Esophagus squamous epithelium (tissue), 5 donors: ENCODE results near the gene SPSB3. TPM values are rescaled to one million over a fixed set of nuclear protein-coding genes. Genes with fewer than 3 reads are reported as not detected.

ENCODE experiments used
- DNase-seq: peaks from one replicate; lab custom pipeline; 2025; lab: John Stamatoyannopoulos, UW
- H3K27ac ChIP-seq, 4 donors: fragments of 200-600 bp; sonication (generic); one replicate each; pipeline ENCODE4 v1.5.1; 2016 to 2019; ENCODE audit warnings: mild to moderate bottlenecking in 1 of 4
- H3K27me3 ChIP-seq, 4 donors: fragments of 200-600 bp; sonication (generic); 1 replicate in 3 of 4; 2 replicates in 1 of 4; pipeline versions ENCODE4 v1.5.1 to v1.6.0; 2017 to 2021; ENCODE audit warnings: antibody characterized with exemption in 1 of 4
- H3K36me3 ChIP-seq, 3 donors: fragments of 200-600 bp; sonication (generic); one replicate each; pipeline ENCODE4 v1.5.1; 2016 to 2019
- H3K4me1 ChIP-seq, 3 donors: fragments of 200-600 bp; sonication (generic); one replicate each; pipeline ENCODE4 v1.5.1; 2017 to 2019
- H3K4me3 ChIP-seq, 4 donors: fragments of 200-600 bp; sonication (generic); 1 replicate in 3 of 4; 2 replicates in 1 of 4; pipeline ENCODE4 v1.5.1; 2016 to 2019; ENCODE audit warnings: mild to moderate bottlenecking in 2 of 4, moderate library complexity in 1 of 4
- H3K9me3 ChIP-seq, 3 donors: fragments of 200-600 bp; sonication (generic); one replicate each; pipeline ENCODE4 v1.5.1; 2016 to 2019
- CTCF ChIP-seq, 6 experiments: fragments of 450-650 bp in 4 of 6; fragments of 200-600 bp in 2 of 6; sonication (generic) in 2 of 6; IDR thresholded peaks; one replicate each; pipeline ENCODE4 v1.5.1; 2016 to 2019; ENCODE audit warnings: antibody characterized with exemption in 6 of 6, mild to moderate bottlenecking in 4 of 6, moderate library complexity in 4 of 6
- POLR2A ChIP-seq, 4 donors: fragments of 450-650 bp; IDR thresholded peaks; one replicate each; pipeline ENCODE4 v1.6.1; 2017; ENCODE audit warnings: antibody characterized with exemption in 4 of 4, mild to moderate bottlenecking in 4 of 4, moderate library complexity in 3 of 4
- WGBS, 2 donors: methylation state at CpG; one replicate each; pipeline ENCODE4 v1.1.5; 2018; 5-methylcytosine and 5-hydroxymethylcytosine counted together
- intact Hi-C: fragments of 100-400 bp; cut with DNase I; formaldehyde crosslinking; loops from one replicate; pipeline ENCODE4 v1.15.0; 2022
- total RNA-seq, 4 donors: library from RNA; depleted of rRNA; stranded (reverse); fragments of >200 nt; gene quantifications; one replicate each; pipeline ENCODE4 v1.1.0, GENCODE V29; 2016
- donor health status: DM: yes; HTN: yes; CAD: no.

The SPSB3 gene
- total RNA-seq, 4 donors from 2014 or later: 27.8 to 84.5 (median 45.1) TPM

DNA sequence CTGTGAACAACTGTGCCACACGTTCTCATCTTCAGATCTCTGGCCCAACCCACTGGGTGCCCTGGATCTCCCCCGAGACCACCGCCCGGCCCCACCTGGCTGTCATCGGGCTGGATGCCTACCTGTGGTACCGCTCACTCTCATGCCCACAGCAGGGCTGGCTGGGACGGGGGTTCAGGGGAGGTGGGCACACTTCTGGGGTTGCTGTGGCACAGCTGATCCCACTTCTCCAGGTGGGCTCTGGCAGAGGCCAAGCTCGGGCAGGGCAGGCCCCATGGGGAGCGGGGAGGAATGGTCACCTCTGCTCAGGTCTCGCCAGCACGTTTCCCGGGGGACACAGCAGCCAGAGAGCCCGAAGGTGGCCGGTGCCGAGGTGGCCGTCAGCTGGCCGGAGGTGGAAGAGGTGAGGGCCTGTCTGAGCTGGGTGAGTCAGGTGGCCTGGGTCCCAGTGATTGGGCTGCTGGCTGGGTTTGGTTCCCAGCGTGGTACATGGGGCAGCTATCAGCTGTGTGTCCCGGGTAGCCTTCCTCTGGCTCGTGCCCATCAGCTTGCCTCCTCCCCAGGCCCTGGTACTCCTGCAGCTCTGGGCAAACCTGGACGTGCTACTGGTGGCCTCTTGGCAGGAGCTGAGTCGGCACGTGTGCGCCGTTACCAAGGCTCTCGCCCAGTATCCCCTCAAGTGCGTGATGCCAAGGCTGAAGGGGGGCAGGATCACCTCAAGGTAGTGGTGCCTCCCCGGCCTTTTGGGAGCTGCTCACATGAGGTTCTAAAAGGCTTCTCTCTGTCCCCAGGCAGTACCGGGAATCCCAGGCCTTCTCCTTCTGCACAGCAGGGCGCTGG, 7.1 kb downstream of the SPSB3 start:
- Histone ChIP-seq H3K4me3 (peak overlapping the region in 1 of 4 donors; percentile 98), H3K36me3 (peaks cover 6 to 57% (median 28%) of the 10 kb centered on the region in 3 donors), H3K9me3 (no peaks in the 10 kb centered on the region), H3K4me1 (peaks cover 20 to 83% (median 32%) of the 10 kb centered on the region in 3 donors), H3K27ac (peak overlapping the region in 1 of 4 donors; percentile 98), H3K27me3 (no peaks in the 10 kb centered on the region)
- no peak for TF ChIP-seq CTCF (IDR thresholded peaks at IDR 0.05)
- no peak for TF ChIP-seq POLR2A (IDR thresholded peaks at IDR 0.05)
- intact Hi-C loops: no loop called here
- 59 to 80% methylated on average over 2 to 12 of the region's 30 CpGs for WGBS, 2 donors
- no peak for DNase-seq

DNA sequence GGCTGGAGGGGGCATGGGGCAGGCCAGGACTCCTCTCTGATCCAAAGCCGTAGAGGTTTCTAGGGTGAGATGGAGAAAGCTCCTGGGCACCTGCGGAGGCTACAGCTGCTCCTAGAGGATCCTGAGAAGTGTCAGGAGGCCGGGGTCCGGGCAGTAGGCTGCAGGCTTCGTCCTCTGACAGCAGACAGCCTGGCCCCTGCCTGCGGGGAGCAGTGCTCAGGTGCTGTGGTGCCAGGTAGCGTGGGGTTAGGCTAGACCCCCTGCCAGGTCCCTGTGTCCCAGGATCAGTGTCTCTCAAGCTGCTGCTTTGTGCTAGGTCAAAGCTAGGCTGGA, 8.0 kb downstream of the SPSB3 start:
- Histone ChIP-seq H3K4me3 (peak overlapping the region in 2 of 4 donors; percentile 73 to 98), H3K36me3 (peaks cover 1 to 54% (median 30%) of the 10 kb centered on the region in 3 donors), H3K9me3 (no peaks in the 10 kb centered on the region), H3K27me3 (no peaks in the 10 kb centered on the region), H3K27ac (peak overlapping the region; percentile 91 to 98 (median 95)), H3K4me1 (peaks cover 25 to 83% (median 38%) of the 10 kb centered on the region in 3 donors)
- DNase-seq: no peak
- WGBS, 2 donors: 73% methylated on average over 3 of the region's 7 CpGs; no CpG with 5 or more reads in 1 of the 2 donors
- intact Hi-C loops: no loop called here
- TF ChIP-seq CTCF (IDR thresholded peaks at IDR 0.05) (no peak), POLR2A (IDR thresholded peaks at IDR 0.05) (no peak)

DNA sequence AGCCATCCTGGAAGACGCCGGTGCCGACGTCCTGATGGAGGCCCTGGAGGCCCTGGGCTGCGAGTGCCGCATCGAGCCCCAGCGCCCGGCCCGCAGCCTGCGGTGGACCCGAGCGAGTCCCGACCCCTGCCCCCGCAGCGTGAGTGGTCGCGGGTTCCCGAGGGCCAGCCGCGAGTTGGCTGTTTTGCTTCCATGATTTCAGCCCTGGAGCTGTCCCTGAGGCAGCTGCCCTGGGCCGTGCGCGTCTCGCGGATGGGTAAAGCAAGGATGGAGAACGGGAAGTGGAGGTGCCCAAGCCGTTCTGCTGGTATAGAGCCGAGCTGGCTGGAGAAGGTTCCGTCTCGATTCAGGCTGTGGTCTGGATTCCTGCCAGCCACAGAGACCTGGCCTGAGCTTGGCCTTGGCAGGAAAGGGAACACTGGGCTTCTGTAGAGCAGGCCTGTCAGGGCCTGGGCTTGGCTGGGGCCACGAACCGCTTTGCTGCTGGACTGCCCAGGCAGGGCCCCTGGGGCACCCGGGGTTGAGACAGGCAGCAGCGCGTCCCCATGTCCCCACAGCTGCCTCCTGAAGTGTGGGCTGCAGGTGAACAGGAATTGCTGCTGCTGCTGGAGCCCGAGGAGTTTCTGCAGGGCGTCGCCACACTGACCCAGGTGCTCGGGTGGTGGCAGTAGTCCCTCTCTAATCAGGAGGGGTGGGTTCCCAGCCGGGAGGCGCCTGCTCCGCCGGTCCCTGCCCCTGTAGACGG, 8.5 kb downstream of the SPSB3 start:
- DNase-seq: no peak
- H3K36me3 ChIP-seq: peaks cover 3 to 54% (median 35%) of the 10 kb centered on the region in 3 donors
- intact Hi-C loops: no loop called here
- H3K27ac ChIP-seq: peak overlapping the region; percentile 91 to 98 (median 95)
- no peak for TF ChIP-seq POLR2A (IDR thresholded peaks at IDR 0.05)
- no peak for TF ChIP-seq CTCF (IDR thresholded peaks at IDR 0.05)
- H3K4me1 ChIP-seq: peaks cover 27 to 83% (median 38%) of the 10 kb centered on the region in 3 donors
- 23% methylated on average over 5 of the region's 45 CpGs; no CpG with 5 or more reads in 1 of the 2 donors for WGBS, 2 donors
- H3K9me3 ChIP-seq: no peaks in the 10 kb centered on the region
- peak overlapping the region; percentile 69 to 98 (median 84) for H3K4me3 ChIP-seq
- no peaks in the 10 kb centered on the region for H3K27me3 ChIP-seq

DNA sequence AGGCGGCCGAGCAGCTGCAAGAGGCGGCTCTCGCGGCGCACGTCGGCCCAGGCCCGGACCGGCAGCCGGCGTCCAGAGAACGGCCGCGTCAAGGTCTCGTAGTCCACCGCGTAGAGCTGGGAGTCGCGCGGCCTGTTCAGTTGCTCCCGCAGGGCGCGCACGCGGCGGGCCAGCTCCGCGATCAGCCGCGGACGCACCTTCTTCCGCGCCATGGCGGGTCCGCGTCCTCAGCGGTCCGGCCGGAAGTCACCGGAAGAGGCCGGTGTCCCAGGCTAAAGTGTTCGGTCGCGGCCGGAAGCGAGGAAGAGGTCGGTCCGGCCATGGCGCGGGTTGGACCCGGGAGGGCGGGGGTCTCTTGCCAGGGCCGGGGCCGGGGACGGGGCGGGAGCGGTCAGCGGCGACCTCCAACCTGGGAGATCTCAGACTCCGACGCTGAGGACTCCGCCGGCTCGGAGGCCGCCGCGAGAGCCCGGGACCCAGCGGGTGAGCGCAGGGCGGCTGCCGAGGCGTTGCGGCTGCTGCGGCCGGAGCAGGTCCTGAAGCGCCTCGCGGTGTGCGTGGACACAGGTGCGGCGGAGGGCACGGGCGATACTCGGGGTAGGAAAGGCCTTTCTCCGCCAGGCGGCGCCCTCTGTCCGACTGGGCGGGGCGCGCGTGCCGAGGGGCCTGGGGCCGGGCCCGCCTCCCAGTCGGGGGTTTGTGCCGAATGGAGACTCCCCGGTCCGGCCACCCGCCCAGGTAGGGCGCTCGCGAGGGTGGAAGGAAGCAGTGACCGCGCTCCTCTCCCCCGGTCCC, 9.3 kb downstream of the SPSB3 start, which contains the start of gene MRPS34:
TSS of gene MRPS34 (minus strand) at position 227 of the 795 bp plus-strand sequence. CDS start at position 212, 15 bp downstream.
- Histone ChIP-seq H3K27ac (peak within 1 kb of the TSS; percentile 91 to 98 (median 95)), H3K4me1 (peaks cover 27 to 85% (median 38%) of the 10 kb centered on the region in 3 donors), H3K27me3 (no peaks in the 10 kb centered on the region), H3K4me3 (peak within 1 kb of the TSS; percentile 69 to 98 (median 84)), H3K9me3 (no peaks in the 10 kb centered on the region), H3K36me3 (peaks cover 9 to 54% (median 37%) of the 10 kb centered on the region in 3 donors)
- WGBS, 2 donors: no CpG with 5 or more reads among the region's 108 CpGs
- peak; percentile 69 to 93 (median 78) for TF ChIP-seq CTCF (IDR thresholded peaks at IDR 0.05)
- TF ChIP-seq POLR2A (IDR thresholded peaks at IDR 0.05): peak in 2 of 4 donors; percentile 24 to 63
- intact Hi-C loops: no loop called here
- DNase-seq: no peak
